ENCODE data around the gene ARHGAP1.

Gene ARHGAP1

GRCh38 chr11:46640036-46640788 lies 60.2 kb downstream of the ARHGAP1 start:
- no peak for DNase-seq (ENCODE audit: low read depth)

- DNase-seq (ENCODE audit: low read depth): no peak
Observed at GRCh38 chr11:46639197-46639839, 61.1 kb downstream of the ARHGAP1 start.

- no peak for DNase-seq (ENCODE audit: low read depth)
Observed at GRCh38 chr11:46637546-46637945, 62.9 kb downstream of the ARHGAP1 start.

GRCh38 chr11:46635557-46636139 lies 64.8 kb downstream of the ARHGAP1 start:
- DNase-seq (ENCODE audit: low read depth): no peak

GRCh38 chr11:46633291-46634217 lies 66.9 kb downstream of the ARHGAP1 start:
- no peak for DNase-seq (ENCODE audit: low read depth)

GRCh38 chr11:46632502-46632901 lies 67.9 kb downstream of the ARHGAP1 start:
- DNase-seq (ENCODE audit: low read depth): no peak

- DNase-seq (ENCODE audit: low read depth): no peak
Observed at GRCh38 chr11:46631676-46632075, 68.7 kb downstream of the ARHGAP1 start.

GRCh38 chr11:46630237-46630636 lies 70.2 kb downstream of the ARHGAP1 start:
- no peak for DNase-seq (ENCODE audit: low read depth)

- DNase-seq (ENCODE audit: low read depth): no peak
Observed at GRCh38 chr11:46628961-46629360, 71.5 kb downstream of the ARHGAP1 start.

All from activated gamma-delta T cell treated with anti-CD3 and anti-CD28 coated beads, Interleukin-2, amount 50 U/mL, for 16 hours (primary cell).